A549 (cell line): Measurements from ENCODE around the gene CLEC3A.

Experiments used
- CTCF ChIP-seq: fragments of >200 bp; sonication (Bioruptor Twin); formaldehyde crosslinking; IDR thresholded peaks from 3 replicates; pipeline ENCODE4 v1.5.1; 2016
- ELK1 ChIP-seq: fragments of 150-350 bp; IDR thresholded peaks from 2 replicates; pipeline ENCODE4 v1.6.1; 2014; ENCODE audit warnings: low read depth, mild to moderate bottlenecking, low read length
- ESRRA ChIP-seq: fragments of 150-350 bp; IDR thresholded peaks from 2 replicates; pipeline ENCODE4 v1.6.1; 2014; ENCODE audit warnings: mild to moderate bottlenecking, low read length, borderline replicate concordance
- FOSB ChIP-seq: fragments of 250-450 bp; sonication (Bioruptor Pico); IDR thresholded peaks from 2 replicates; pipeline ENCODE4 v1.5.0; 2020; ENCODE audit warnings: mild to moderate bottlenecking, moderate library complexity
- FOXS1 ChIP-seq: fragments of 250-450 bp; sonication (Bioruptor Pico); IDR thresholded peaks from 2 replicates; pipeline ENCODE4 v1.5.0; 2020; ENCODE audit warnings: mild to moderate bottlenecking, moderate library complexity
- HEYL ChIP-seq: fragments of 250-450 bp; sonication (Bioruptor Pico); IDR thresholded peaks from 2 replicates; pipeline ENCODE4 v1.8.0; 2021; ENCODE audit warnings: mild to moderate bottlenecking, moderate library complexity
- KDM1A ChIP-seq: fragments of 200-600 bp; sonication (generic); IDR thresholded peaks from 2 replicates; pipeline ENCODE4 v1.6.1; 2016; ENCODE audit warnings: low read depth, mild to moderate bottlenecking
- MAX ChIP-seq: IDR thresholded peaks from 2 replicates; pipeline ENCODE4 v1.6.1; 2012
- POLR2A ChIP-seq: IDR thresholded peaks from 2 replicates; pipeline ENCODE4 v1.6.1; 2012; ENCODE audit warnings: mild to moderate bottlenecking, low read length
- SMC3 ChIP-seq: fragments of >200 bp; sonication (Bioruptor Twin); formaldehyde crosslinking; IDR thresholded peaks from 3 replicates; pipeline ENCODE4 v1.6.1; 2018; ENCODE audit warnings: inconsistent platforms
- ZFP36 ChIP-seq: fragments of 450-650 bp; IDR thresholded peaks from 2 replicates; pipeline ENCODE4 v1.6.1; 2014; ENCODE audit warnings: borderline replicate concordance; ENCODE audit not compliant: partially characterized antibody

GRCh38 chr16:78069913-78070312, 47.6 kb downstream of the CLEC3A start:
- TF ChIP-seq KDM1A (no peak), ESRRA (no peak), POLR2A (no peak), SMC3 (no peak), CTCF (no peak), MAX (no peak), HEYL (CRISPR knock-in tag) (no peak), ELK1 (no peak), FOXS1 (no peak), FOSB (CRISPR knock-in tag) (no peak), ZFP36 (no peak)
